RWPE2 (cell line): Measurements from ENCODE around the gene SLC18A2.

Source experiments
- ATAC-seq: fragments of 200-7000 bp; cut with Tn5 transposase; 3 replicates; pipeline ENCODE4 v1.9.1; 2021; ENCODE audit warnings: low read depth
- DNase-seq: peaks from one replicate; pipeline ENCODE4 v3.0.0-alpha.2; 2020; ENCODE audit warnings: low spot score
- H3K27ac ChIP-seq: fragments of 450-650 bp; 2 replicates; pipeline ENCODE4 v1.5.1; 2017; ENCODE audit warnings: mild to moderate bottlenecking; ENCODE audit not compliant: poor library complexity, severe bottlenecking
- H3K27me3 ChIP-seq: fragments of 250-450 bp; sonication (Bioruptor Pico); 2 replicates; pipeline ENCODE4 v1.5.1; 2021; ENCODE audit warnings: mild to moderate bottlenecking, moderate library complexity; ENCODE audit not compliant: insufficient read depth, poor library complexity, severe bottlenecking
- H3K36me3 ChIP-seq: fragments of 250-450 bp; sonication (Bioruptor Pico); 2 replicates; pipeline ENCODE4 v1.5.1; 2020; ENCODE audit warnings: low read depth, mild to moderate bottlenecking, moderate library complexity
- H3K4me1 ChIP-seq: fragments of 250-450 bp; sonication (Bioruptor Pico); 2 replicates; pipeline ENCODE4 v1.5.1; 2021; ENCODE audit warnings: mild to moderate bottlenecking, moderate library complexity; ENCODE audit not compliant: insufficient read depth, poor library complexity, severe bottlenecking
- H3K4me3 ChIP-seq: fragments of 250-450 bp; sonication (Bioruptor Pico); 2 replicates; pipeline ENCODE4 v1.5.1; 2021; ENCODE audit warnings: mild to moderate bottlenecking, moderate library complexity; ENCODE audit not compliant: severe bottlenecking
- H3K9me3 ChIP-seq: fragments of 250-450 bp; sonication (Bioruptor Pico); 2 replicates; pipeline ENCODE4 v1.5.1; 2021; ENCODE audit warnings: mild to moderate bottlenecking, moderate library complexity; ENCODE audit not compliant: severe bottlenecking
- TF ChIP-seq, protein P1 (sequence below): fragments of 450-650 bp; IDR thresholded peaks from one replicate; pipeline ENCODE4 v1.5.1; 2017; ENCODE audit warnings: mild to moderate bottlenecking, moderate library complexity; ENCODE audit not compliant: poor library complexity, severe bottlenecking

Gene SLC18A2

DNA sequence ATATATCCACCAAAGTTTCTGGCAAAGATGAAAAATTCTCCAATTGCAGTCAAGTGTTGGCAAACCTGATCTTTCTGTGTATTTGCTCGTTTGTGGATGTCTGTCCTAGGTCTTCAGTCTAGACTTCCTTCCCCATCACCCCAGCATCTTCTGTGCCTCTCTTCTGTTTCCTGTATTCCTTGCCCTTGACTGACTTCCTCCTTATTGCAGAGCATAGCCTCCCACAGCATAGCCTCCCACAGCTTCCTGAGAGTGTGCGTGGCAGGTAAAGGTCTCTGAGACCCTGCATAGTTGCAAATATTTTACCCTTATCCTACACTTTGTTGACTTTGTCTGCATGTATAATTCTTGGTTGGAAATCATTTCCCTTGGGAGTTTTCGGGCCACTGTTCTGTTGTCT lies 18.4 kb downstream of the SLC18A2 start:
- H3K36me3 ChIP-seq = no peaks in the 10 kb centered on the region
- no peaks in the 10 kb centered on the region for H3K4me1 ChIP-seq
- DNase-seq (no peak), ATAC-seq (no peak)
- TF ChIP-seq, protein P1, sequence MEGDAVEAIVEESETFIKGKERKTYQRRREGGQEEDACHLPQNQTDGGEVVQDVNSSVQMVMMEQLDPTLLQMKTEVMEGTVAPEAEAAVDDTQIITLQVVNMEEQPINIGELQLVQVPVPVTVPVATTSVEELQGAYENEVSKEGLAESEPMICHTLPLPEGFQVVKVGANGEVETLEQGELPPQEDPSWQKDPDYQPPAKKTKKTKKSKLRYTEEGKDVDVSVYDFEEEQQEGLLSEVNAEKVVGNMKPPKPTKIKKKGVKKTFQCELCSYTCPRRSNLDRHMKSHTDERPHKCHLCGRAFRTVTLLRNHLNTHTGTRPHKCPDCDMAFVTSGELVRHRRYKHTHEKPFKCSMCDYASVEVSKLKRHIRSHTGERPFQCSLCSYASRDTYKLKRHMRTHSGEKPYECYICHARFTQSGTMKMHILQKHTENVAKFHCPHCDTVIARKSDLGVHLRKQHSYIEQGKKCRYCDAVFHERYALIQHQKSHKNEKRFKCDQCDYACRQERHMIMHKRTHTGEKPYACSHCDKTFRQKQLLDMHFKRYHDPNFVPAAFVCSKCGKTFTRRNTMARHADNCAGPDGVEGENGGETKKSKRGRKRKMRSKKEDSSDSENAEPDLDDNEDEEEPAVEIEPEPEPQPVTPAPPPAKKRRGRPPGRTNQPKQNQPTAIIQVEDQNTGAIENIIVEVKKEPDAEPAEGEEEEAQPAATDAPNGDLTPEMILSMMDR = no peak
- peaks cover 3% of the 10 kb centered on the region for H3K27me3 ChIP-seq
- H3K4me3 ChIP-seq = no peak overlapping the region
- H3K27ac ChIP-seq = no peak overlapping the region
- H3K9me3 ChIP-seq = no peaks in the 10 kb centered on the region

DNA sequence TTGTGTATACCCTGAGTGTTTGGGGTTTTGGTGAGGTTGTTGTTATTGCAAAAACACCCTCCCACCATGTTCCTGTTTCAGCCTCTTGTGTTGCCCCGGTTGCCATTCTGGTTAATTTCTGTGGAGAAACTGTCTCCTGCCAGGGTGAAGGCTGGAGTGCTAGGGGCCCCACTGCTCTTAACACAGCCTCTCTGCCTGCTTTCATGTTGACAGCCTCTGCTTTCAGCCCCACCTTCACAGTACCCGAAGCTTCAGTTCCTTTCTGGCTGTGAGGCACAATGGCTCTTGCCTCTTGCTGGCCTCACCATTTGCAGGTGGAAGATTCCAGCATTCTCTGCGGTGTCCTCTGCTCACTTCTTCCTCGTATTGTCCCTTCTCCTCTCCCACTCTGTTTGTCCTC lies 19.2 kb downstream of the SLC18A2 start:
- TF ChIP-seq, protein P1 = no peak
- Histone ChIP-seq H3K36me3 (no peaks in the 10 kb centered on the region), H3K9me3 (no peaks in the 10 kb centered on the region), H3K27me3 (peaks cover 3% of the 10 kb centered on the region), H3K4me1 (no peaks in the 10 kb centered on the region), H3K27ac (no peak overlapping the region), H3K4me3 (no peak overlapping the region)
- no peak for DNase-seq
- no peak for ATAC-seq

DNA sequence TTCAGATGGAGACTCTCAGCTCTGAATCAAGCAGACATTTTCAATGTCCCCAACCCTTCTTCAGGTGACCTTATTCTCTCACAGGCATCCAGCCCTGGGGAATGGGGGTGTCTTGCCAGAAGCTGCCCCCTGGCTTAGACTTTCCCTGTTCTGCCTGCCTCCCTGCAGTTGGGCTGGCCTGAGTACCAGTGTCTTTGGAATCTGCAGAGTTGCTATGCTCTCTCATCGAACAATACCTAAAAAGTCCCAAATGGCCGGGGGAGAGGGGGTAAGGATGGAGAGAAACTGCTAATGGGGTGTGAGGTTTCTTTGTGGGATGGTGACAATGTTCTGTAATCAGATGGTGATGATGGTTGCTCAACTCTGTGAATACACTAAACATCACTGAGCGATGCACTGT lies 20.6 kb downstream of the SLC18A2 start:
- DNase-seq = no peak
- Histone ChIP-seq H3K36me3 (no peaks in the 10 kb centered on the region), H3K27ac (no peak overlapping the region), H3K27me3 (peaks cover 3% of the 10 kb centered on the region), H3K9me3 (no peaks in the 10 kb centered on the region), H3K4me3 (no peak overlapping the region), H3K4me1 (no peaks in the 10 kb centered on the region)
- TF ChIP-seq, protein P1 = no peak
- no peak for ATAC-seq

DNA sequence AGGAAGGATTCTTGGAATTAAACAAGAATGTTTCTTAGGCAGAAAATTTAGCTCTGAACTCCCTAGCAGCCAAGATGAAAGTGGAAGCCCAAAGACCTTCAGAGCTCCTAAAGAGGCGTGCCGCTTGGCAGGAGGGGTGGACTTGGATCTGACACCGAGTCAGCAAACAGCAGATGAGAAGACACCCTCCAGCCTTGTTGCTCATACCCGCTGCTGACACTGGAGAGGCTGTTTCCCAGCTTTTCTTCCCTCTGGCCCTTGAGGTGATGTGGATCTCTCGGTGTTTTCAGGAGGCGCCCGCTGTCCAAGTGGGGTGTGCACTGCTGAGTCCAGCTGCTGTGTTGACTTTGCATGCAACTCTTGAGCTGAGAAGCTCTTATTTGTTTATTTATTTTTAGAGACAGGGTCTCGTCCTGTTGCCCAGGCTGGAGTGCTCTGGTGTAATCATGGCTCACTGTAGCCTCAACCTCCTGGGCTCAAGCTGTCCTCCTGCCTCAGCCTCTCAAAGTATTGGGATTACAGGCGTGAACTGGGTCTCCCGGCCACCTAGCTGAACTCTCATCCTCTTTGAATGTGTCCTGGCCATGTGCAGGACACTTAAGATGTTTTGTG lies 21.5 kb downstream of the SLC18A2 start:
- ATAC-seq = no peak
- H3K27ac ChIP-seq = no peak overlapping the region
- H3K36me3 ChIP-seq = no peaks in the 10 kb centered on the region
- TF ChIP-seq, protein P1 = no peak
- H3K9me3 ChIP-seq = no peaks in the 10 kb centered on the region
- H3K4me3 ChIP-seq = no peak overlapping the region
- H3K4me1 ChIP-seq = no peaks in the 10 kb centered on the region
- H3K27me3 ChIP-seq = peaks cover 3% of the 10 kb centered on the region
- no peak for DNase-seq

DNA sequence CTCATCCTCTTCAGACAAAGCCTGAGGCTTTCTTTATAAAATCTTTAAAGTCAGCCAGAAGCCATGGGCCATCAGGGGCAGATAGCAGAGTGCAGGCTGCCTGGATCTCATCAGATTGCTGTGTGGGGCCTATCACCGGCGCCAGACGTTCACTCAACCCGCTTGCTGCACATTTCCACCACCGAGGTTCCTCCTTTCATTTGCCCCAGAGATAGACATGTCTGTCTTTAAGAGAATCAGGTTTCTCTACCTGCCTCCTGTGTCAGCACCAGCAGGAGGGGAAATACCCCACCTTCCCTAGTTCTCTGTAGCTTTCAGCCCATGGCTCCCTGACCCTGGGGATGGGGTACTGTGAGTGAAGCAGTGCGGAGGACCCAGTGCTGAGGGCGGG lies 22.0 kb downstream of the SLC18A2 start:
- H3K36me3 ChIP-seq = no peaks in the 10 kb centered on the region
- TF ChIP-seq, protein P1 = no peak
- no peak overlapping the region for H3K4me3 ChIP-seq
- peaks cover 3% of the 10 kb centered on the region for H3K27me3 ChIP-seq
- ATAC-seq (no peak), DNase-seq (no peak)
- no peak overlapping the region for H3K27ac ChIP-seq
- no peaks in the 10 kb centered on the region for H3K4me1 ChIP-seq
- no peaks in the 10 kb centered on the region for H3K9me3 ChIP-seq
